Stimulated activated CD8-positive, alpha-beta memory T cell treated with anti-CD3 and anti-CD28 coated beads, Interleukin-12 subunit alpha, Interleukin-12 subunit beta, amount 100 ng/mL, for 24 hours (primary cell): ENCODE data around the gene TRMO.

Experiments
- DNase-seq: peaks from one replicate; pipeline ENCODE4 v3.0.0-alpha.2; 2020; ENCODE audit errors: extremely low read depth

TRMO gene

DNA sequence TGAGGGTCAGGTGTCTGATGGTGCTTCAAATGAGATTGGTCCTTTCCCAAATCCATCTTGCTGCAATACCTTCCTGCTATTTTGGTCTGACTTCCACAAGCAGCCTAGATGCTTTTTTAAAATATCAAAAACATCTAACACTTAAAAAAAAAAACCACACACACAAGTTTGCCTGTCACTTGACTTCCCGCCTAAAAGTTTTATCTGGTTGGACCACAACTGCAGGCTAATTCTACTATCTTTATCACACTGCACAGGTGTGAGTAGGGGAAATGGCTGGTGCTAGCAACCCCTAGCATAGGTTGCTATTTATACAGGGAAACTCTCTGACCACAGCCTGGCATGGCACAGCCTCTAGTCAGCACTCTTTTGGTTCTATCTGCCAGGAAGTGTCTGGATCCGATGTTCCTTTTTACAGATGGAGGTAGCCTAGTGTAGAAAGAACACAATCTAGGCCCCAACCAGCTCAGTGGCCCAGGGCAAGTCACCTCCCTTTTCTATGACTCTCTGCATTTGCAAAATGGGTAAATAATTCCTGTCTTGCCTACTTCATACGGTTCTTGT lies 15.9 kb upstream of the TRMO start, which contains the start of gene HEMGN:
TSS of gene HEMGN (minus strand) at position 92 of the 564 bp plus-strand sequence. CDS start at position 56, 36 bp downstream.
- DNase-seq, result no peak

DNA sequence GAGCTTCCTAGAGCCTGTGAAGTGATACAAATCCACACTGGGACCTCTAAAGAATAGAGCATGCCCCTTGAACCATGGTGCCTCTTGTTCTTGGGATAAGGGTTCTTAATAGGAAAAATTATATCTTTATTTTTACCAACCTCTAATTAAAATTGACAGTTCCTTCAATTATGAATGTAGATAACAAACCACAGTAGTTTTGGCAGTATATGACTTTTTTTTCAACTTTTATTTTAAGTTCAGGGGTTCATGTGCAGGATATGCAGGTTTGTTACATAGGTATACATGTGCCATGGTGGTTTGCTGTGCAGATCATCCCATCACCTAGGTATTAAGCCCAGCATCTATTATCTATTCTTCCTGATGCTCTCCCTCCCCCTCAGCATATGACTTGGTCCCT lies 14.7 kb upstream of the TRMO start:
- no peak for DNase-seq

DNA sequence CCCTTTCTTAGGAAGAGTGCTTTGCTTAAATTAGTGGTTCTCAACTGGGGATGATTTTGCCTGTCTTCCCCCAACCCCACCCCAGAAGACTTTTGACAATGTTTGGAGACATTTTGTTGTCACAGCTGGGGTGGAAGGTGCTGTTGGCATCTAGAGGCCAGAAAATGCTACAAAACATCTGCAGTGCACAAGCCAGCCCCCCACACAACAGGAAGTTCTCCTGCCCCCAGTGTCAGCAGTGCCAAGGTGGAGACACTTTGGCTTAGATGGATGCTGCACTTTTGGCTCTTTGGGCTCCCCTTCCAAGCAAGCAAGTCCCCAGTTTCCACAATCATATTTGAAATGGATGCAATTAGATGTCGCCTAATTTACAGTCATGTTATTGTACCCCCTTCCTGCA lies 13.0 kb upstream of the TRMO start:
- DNase-seq, result no peak

DNA sequence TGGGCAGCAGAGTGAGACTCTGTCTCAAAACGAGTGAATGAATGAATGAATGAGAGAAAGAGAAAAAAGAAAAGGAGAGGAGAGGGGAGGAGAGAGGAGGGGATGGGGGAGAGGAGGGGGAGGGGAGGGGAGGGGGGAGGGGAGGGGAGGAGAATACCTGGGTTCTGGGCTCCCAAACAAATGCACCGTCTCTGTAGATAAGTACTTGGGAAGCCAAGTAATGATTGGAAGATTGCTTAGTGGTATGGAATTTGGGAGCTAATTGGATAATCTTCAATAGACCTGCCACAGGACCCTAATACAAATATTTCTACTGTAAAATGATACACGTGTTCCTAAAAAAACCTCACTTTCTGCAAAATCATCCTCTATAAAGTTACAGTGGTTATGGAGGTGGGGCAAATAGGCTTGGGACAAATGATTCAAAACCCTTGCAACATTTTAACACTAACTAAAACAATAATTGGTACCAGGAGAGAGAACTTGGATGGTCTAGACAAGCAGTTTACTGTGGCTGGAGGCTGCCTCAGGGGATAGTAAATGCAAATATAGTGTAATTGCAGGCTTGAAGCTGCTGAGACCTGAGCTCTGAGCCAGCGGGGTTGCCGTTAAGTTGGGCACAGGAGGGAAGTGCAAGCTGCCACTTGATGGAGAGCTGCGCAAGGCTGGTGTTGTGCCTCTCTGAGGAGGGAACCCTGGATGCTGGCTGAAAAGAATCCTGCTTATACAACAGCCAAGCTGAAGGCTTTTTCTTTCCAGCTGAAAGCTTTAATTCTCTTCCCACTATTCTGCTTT lies 12.2 kb upstream of the TRMO start:
- no peak for DNase-seq

DNA sequence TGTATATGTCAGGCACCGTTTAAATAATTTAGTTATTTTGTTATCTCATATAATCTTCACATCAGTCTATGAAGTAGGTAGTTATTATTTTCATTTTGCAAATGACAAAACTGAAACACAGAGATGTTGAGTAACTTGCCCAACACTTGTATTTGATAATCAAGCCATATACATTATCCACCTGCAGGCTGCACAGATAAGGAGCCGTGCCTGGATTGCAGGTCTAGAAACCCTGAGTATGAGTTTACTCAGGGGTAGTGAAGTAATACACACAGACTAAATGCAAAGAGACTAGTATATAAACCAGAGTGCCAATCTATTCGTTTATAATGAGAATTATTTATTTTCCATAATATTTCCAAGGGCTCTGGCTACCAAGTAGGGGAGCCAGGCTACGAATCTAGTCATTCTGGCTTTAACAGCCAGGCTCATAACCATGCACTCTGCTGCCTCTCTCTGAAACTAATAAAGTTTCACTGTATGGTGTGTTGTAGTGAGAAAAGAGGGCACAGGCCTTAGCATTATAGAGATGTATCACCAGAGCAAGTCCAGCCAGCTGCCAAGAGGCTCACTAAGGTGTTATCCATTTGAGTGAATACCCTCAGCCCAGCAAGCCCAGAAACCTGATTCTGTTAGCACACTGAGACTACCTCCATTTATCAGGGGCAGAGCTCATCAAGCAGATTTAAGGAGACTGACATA lies 11.1 kb upstream of the TRMO start:
- DNase-seq, result no peak

DNA sequence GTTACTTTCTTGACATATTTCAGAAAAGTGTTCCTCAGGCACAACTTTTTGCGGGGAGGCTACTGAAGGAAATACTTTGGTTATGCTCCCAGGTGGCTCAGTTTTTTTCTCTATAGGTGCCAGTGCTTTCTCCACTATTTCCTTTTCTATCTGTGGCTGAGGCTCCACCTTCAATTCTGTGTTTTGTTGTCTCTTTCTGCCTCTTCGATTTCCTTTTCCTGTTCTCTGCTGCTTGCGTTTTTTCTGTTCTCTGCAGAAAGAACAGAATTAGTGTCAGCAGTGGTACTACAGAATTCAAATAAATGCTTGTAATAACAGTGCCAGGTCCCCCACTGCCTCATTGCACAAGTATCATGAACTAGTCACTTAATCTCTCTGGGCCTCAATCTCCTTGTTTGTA lies 8.7 kb upstream of the TRMO start:
- DNase-seq, result no peak

DNA sequence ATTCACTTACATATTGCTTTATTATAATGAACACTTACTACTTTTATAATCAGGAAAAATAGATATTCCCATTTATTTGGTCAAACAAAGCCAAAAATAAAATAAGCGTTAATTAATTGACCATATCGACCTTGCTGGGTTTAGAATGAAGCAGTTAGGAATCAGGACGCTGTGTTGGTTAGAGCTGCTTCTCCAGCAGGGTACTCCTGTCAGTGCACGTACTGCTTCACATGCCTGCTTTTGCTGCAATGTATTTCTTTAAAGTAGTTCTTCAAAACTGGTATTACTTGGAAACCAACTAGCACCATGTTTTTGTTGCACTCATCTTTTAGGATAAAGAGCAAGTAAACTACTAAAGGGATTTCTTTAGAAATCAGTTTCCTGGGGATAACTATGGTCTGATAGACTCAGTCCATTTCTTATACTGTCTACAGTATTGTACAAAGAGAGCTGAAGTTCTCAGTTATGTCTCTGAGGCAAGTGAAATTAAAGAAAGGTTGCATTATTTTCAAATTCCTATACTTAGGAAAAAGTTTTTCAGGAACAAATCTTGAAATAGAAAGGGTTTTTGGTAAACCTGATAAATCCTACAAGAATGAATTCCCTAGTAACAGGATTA lies 6.8 kb upstream of the TRMO start:
- DNase-seq, result no peak

DNA sequence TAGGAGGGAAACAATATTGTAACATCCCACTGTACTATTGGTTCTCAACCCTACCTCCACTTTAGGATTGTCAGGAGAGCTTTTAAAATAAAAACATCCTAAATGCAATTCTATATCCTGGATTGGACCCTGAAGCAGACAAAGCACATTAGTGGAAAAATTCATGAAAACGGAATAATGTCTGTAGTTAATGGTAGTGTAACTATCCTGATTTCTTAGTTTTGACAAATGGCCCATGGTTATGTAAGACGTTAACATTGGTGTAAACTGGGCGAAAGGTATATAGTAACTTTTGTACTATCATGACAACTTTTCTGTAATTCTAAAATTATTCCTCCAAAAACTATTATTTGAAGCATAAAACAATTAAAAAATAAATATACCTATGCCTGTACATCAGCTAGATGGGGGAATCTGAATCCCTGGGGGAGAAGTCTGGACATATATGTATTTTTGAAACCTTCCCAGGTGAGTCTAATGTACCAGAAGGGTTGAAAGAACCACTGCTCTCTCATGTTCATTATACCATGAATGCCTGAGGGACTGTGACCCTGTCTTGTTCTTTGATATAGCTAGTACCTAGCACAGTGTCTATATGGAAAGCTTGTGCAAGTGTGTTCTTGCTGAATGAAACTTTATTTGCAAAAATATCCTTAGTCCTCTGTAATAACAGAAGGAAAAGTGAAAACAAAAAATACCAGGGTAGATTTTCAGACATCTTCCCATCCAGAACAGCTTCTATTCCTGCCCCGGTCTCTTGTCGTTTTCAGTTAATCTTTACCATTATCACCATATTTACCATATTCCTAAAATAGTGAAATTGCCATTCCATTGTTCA lies 3.4 kb upstream of the TRMO start:
- DNase-seq, result no peak

DNA sequence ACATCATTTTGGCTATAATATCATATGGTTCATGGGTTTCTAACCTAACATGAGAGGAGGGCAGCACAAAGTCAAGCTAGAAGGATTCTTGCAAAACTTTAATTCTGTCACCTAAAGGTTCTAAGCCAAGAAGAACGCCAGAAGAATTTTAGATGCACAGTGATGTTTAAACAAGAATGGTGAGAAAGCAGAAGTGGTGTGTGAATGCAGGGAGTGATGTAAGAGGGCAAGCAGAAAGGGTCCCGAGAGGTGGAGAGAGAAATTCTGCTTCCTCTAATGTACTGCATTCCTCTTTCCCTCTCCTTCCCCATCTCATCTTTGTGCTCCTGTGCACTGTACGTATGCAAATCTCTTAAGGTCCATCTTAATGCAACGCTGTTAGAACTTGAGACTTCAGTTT lies 2.1 kb upstream of the TRMO start:
- no peak for DNase-seq

DNA sequence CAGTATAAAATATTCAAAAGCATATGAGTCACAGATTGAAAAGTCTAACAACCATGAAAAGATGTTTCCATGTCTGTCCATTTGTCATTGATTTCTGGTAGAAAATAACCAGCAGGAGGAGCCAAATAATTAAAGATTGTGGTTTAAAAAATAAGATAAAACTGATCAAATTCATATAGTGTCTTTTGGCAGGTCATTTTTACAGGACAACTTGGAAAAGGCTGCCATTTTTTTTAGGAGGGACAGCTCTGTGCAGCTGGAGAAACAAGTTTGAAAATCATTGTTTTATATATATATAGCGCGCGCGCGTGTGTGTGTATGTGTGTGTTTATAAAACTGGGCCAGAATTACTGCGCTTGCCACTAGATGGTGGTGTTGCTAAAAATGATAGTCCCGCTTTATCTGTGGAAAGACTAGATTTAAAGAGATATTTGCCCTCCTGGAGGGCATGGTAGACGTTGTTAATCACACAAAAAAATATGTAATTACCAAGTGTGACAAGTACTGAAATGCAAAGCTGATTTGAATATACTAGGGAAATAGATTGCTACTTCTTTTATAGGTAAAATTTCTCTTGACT lies 1.3 kb upstream of the TRMO start:
- no peak for DNase-seq

DNA sequence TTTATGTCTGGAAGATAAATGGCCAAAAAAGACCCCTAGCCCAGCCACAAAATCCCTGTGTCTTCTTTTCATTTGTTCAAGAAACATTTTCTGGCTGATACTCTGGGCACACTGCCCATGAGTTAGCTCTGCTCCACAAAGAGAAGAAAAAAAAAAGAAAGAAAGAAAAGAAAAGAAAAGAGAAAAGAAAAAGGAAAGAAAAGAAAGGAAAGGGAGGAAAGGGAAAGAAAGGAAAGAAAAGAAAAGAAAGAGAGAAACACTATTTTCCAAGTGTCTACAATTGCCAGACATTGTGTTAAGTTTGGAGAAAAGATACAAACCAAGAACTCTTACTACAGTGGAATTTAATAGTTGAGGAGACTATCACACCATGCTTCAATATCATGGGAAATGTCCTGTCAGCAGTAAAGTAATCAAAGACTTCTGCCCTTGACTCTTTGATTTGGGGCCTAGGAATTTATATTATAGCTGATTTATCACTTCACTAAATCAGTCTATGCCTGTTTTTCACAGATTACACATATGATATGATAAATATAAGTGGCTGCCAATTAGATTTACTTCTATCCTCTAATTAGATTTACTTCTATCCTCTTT lies 3.0 kb downstream of the TRMO start:
- DNase-seq, result no peak

DNA sequence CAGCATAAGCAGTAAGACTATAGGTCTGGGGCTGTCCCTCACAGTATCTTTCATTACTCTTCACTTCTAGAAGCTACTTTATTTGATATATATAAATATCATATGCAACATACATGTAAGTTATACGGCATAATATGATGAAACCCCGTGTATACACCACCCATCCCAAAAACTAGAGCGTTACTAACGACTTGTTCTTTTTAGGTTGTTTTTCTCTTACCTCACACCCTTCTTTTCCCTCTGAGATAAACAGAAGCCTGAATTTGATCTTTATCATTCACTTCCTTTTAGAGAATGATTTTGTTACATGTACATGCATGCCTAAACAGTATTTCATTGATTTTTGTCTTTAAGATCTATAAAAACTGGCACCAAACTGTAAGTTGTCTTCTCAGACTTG lies 3.7 kb downstream of the TRMO start:
- no peak for DNase-seq

DNA sequence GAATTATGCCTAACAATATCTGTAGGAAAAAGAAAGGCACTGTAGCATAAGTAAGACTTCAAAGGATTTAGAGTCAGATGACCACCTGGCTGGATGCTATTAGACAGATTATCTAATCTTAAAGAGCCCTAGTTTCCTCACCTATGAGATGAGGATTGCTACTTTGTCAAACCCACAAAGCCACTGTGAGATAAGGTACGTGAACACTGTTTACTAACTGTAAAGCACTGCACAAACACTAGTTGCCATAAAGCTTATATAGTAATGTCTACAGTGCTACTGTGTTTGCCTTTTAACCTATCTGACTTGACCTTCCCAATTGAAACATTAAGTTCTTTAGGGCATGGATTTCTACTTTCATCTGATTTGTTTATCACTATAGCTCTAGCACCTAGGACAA lies 10.3 kb downstream of the TRMO start:
- DNase-seq, result no peak

DNA sequence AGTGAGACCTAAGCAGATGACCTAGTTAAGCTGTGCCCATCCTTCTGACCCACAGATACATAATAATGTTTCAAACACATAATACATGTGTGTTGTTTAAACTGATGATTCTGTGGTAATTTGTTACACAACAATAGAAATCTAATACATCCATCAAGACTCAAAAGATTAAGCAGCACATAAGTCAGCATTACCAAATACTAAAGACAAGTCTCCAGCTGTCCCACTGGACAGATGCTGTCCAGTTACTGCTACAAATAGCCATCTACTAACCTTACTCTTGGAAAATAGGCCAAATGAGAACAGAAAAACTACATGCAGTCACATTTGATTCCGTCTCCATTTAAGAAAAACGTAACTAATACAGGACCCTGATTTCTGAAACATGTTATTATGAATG lies 10.8 kb downstream of the TRMO start:
- DNase-seq, result no peak

DNA sequence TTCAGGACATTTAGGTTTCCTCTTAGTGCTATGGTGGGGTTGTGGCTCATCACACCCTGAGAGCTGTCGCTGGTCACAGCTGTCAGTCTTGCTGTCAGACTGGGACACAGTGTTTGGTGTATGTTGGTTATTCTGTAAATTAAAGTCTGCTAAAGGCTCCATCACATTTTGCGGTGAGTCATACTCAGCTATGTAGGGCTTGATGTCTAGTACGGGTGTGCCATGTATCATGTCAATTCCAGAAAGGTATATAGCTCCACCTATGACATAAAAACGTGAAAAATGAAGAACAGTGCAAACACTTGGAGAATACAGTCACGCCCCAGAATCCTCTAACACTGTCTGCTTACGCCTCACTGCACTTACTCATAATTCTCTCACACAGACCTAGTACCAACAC lies 11.9 kb downstream of the TRMO start:
- DNase-seq, result no peak

DNA sequence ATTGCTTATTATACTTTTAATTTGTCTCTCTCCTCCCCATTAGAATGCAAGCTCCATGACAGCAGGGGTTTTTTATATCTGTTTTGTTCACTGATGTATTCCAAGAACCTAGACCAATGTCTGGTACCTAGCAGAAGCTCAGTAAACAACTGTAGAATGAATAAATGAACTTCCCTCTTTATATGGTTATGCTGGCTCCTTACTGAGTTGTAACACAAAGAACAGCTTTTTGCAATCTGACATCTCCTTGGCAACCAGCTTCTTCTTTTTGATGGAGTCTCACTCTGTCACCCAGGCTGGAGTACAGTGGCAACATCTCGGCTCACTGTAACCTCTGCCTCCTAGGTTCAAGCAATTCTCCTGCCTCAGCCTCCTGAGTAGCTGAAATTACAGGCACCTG lies 13.6 kb downstream of the TRMO start:
- DNase-seq, result no peak

DNA sequence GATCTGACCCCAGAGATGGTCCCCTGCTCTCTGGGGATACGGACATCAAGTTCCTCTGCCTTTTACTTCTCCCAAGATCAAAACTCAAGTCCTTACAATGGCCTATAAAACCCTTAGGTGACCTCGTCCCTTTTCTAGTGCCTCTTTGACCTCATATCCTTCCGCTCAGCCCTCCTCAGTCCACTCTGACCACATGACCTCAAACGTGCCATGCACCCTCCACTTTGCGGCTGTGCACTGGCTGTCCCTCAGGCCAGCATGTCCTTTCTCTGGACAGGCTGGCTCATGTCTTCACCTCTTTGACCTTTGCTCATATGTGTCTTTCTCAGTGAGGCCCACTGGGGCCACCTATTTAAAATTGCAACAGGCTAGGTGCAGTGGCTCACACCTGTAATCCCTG lies 14.7 kb downstream of the TRMO start:
- DNase-seq, result no peak

DNA sequence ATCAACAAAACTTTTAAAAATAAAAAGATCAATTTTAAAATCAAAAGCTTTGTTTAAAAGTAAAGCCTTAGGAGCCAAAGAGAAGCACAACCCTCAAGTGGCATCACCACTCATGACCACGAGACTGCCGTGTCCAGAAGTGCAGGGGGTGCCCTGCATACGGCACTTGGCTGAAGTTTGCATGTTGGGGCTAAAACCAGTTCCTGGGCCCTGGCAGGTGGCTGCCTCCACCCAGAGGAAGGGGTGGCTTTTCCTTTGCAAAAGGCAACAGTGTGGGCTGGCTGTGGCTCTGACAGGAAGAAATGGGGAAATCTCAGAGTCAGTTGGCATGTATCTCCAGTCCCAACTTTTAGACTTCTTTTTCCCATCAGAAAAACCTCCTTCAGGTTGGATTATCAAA lies 15.3 kb downstream of the TRMO start:
- no peak for DNase-seq

DNA sequence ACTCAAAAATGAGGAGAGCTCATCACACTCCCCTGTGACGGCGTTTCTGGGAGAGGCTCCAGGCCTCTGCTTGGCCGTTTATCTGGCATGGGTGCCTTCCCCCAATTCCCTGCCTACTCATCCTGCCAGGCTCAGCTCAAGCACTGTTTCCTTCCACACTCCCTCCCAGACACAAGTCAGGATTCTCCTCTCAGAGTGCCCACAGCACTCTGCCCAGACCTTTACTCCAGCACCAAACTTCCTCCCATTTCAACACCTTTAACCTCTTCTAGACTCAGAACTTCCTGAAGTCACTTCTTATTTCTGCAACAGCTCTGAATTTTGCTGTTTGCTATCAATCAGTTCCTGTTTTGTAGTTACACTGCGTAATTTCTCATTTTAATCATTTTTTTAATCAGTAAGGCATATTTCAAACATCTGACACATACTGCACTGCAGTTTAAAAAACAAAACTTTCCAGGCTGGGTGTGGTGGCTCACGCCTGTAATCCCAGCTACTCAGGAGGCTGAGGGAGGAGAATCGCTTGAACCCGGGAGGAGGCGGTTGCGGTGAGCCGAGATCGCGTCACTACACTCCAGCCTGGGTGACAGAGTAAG lies 16.0 kb downstream of the TRMO start:
- DNase-seq, result no peak

DNA sequence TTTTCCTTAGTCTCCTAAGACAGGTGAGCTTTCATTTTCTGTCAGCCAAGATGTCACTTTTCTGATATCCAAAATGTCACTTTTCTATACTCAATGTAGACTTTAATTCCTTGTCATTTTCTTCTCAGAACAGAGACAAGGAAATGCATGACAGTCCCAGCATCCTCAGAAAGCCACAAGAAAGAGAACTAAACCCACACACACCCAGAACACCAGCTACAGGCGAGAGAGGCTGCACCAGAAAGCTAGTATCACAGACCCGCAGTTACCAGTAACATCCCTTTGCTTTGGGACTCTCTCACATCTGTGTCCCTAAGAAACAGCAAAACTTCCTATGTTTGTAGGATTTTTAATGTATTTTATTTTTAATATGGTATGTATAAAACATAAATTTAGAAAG lies 17.1 kb downstream of the TRMO start:
- DNase-seq, result no peak

DNA sequence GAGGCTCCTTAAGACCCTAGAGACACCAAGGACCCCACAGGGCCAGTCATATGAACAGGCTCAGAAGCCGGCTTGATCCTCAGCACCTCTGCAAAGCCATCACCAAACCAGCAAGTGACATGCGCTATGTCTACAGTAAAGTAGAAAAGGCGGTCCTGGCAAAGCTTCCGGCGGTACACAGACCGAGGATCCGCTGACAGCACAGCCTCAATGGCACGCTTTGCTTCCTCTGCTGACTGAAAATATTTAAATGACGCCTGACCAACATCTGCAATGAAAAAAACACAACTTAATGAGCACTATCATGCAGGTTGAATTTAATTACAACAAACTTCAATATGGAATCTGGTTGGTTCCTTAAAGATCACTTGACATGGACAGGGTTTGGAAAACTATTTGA lies 17.6 kb downstream of the TRMO start:
- no peak for DNase-seq
